ENCODE results near the gene KRT6A. TPM values are rescaled to one million over a fixed set of nuclear protein-coding genes. Genes with fewer than 3 reads are reported as not detected.

The KRT6A gene
- polyA plus RNA-seq, 4 donors = 0.10 TPM; not detected in 3

DNA sequence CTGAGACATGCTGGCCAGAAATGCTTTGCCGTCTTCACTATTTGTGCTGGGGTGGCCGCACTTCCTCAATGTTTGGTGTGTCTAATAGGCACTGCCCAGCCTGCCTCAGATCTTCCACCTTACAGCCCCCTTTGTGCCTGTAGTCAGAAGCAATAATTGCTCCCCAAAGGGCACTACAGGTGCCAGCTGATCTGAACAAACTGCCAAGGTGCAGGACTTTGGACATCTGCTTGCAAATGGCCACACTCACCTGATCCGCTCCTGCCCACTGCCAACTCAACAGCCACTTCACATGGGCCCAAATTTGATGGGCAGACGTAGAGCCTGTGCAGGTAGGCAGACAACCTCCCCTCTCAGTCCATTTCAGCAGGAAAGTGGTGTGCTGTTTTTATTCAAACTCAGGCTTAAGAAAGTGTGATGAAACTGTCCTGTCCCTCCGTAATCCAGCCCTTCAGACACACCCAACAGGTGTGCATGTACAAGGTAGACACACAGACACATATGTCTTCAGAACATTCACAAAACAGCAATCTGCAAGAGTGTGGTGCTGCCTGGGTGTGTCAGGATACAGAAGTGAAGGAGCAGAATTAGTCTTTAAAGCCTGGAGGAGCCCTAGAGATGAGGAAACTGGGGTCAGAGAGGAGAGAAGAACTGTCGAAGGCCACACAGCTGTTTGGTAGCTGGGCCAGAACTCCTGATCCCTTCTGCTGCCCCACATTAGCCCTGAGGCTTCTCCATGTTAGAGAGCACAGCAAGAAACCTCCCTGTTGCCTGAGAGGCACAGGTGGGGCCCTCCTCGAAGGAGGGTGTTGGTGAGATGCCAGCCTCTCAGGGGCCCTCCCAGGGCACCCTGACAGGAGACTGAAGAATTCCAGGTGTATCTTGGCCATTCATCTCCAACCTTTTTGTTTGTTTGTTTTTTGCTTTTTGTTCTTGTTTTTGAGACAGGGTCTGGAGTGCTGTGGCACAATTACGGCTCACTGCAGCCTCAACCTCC, 54.5 kb downstream of the KRT6A start:
- DNase-seq (ENCODE audit: low read depth in 4 of 4, low spot score in 3 of 4) = no peak

DNA sequence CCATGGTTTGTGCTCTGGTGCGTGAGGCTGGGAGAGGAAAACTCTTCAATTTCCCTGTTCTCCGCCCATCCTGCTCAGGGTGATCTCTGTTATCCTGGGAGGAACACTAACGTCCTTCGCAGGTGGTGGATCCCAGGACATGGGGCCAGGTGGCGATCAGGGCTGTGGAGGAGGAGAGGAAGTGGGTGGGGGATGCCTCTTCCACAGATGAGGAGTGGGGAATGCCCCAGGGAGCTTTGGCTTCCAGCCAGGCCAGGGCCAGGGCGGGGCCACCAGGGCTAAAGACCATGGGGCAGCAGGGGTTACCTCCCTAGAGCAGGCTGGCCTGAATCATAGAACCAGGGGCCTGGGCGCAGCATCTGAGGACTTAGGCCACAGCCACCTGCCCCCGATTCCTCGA, 55.5 kb downstream of the KRT6A start:
- no peak for DNase-seq (ENCODE audit: low read depth in 4 of 4, low spot score in 3 of 4)

Other genes starting within 250 kb of the KRT6A start
- under 1 TPM in 2 of 4 donors, not detected in 2; 0.07 to 0.13 TPM for gene KRT86, start 218.6 kb downstream of the KRT6A start, polyA plus RNA-seq (ENCODE audit: insufficient read length in 4 of 4)
- under 1 TPM in 1 of 4 donors, not detected in 3; 0.13 TPM for gene KRT81, start 201.7 kb downstream of the KRT6A start, polyA plus RNA-seq (ENCODE audit: insufficient read length in 4 of 4)
- not detected for gene KRT83, start 171.9 kb downstream of the KRT6A start, polyA plus RNA-seq (ENCODE audit: insufficient read length in 4 of 4)
- not detected for gene KRT85, start 125.8 kb downstream of the KRT6A start, polyA plus RNA-seq (ENCODE audit: insufficient read length in 4 of 4)
- not detected for gene KRT84, start 107.6 kb downstream of the KRT6A start, polyA plus RNA-seq (ENCODE audit: insufficient read length in 4 of 4)
- gene KRT82, start 86.9 kb downstream of the KRT6A start, polyA plus RNA-seq (ENCODE audit: insufficient read length in 4 of 4) = not detected
- gene KRT75, start 58.9 kb downstream of the KRT6A start, polyA plus RNA-seq (ENCODE audit: insufficient read length in 4 of 4) = not detected
- gene KRT6B, start 41.1 kb downstream of the KRT6A start, polyA plus RNA-seq (ENCODE audit: insufficient read length in 4 of 4) = not detected
- not detected for gene KRT6C, start 19.5 kb downstream of the KRT6A start, polyA plus RNA-seq (ENCODE audit: insufficient read length in 4 of 4)
- gene KRT5, start 27.1 kb upstream of the KRT6A start, polyA plus RNA-seq (ENCODE audit: insufficient read length in 4 of 4) = 1 to 10 TPM in 2 of 4 donors, under 1 TPM in 2; 0.28 to 1.9 (median 0.98) TPM
- gene KRT71, start 59.9 kb upstream of the KRT6A start, polyA plus RNA-seq (ENCODE audit: insufficient read length in 4 of 4) = not detected
- not detected for gene KRT74, start 80.6 kb upstream of the KRT6A start, polyA plus RNA-seq (ENCODE audit: insufficient read length in 4 of 4)
- under 1 TPM in 1 of 4 donors, not detected in 3; 0.11 TPM for gene KRT72, start 108.2 kb upstream of the KRT6A start, polyA plus RNA-seq (ENCODE audit: insufficient read length in 4 of 4)
- not detected for gene KRT73, start 125.3 kb upstream of the KRT6A start, polyA plus RNA-seq (ENCODE audit: insufficient read length in 4 of 4)
- not detected for gene KRT2, start 159.0 kb upstream of the KRT6A start, polyA plus RNA-seq (ENCODE audit: insufficient read length in 4 of 4)
- gene KRT1, start 187.2 kb upstream of the KRT6A start, polyA plus RNA-seq (ENCODE audit: insufficient read length in 4 of 4) = under 1 TPM; 0.07 to 0.43 (median 0.29) TPM
- not detected for gene KRT77, start 210.3 kb upstream of the KRT6A start, polyA plus RNA-seq (ENCODE audit: insufficient read length in 4 of 4)

All from right renal pelvis (tissue), 4 donors.